ENCODE data around the gene TXNDC8.

DNA sequence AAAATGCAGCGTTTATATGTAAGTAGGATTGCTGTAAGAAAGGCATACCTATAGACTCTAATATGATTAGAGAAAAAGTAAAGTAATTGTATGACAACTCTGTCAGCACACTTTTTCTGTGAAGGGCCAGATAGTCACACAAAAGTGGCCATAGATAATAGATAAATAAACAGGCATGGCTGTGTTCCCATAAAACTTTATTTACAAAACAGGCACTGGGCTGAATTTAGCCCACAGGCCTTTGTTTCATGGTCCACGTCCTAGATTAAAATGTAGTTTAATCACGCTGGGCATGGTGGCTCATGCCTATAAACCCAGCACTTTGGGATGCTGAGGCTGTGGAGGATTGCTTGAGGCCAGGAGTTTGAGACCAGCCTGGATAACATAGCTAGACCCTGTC lies 8.7 kb upstream of the TXNDC8 start:
- no peak for TF ChIP-seq ZNF333 (CRISPR knock-in tag; IDR thresholded peaks at IDR 0.05; ENCODE audit: borderline replicate concordance)
- no peak for TF ChIP-seq POLR2A (IDR thresholded peaks at IDR 0.05; ENCODE audit: insufficient read depth in 1 of 2, low read depth in 2 of 2, low read length in 2 of 2)
- TF ChIP-seq, protein P1, sequence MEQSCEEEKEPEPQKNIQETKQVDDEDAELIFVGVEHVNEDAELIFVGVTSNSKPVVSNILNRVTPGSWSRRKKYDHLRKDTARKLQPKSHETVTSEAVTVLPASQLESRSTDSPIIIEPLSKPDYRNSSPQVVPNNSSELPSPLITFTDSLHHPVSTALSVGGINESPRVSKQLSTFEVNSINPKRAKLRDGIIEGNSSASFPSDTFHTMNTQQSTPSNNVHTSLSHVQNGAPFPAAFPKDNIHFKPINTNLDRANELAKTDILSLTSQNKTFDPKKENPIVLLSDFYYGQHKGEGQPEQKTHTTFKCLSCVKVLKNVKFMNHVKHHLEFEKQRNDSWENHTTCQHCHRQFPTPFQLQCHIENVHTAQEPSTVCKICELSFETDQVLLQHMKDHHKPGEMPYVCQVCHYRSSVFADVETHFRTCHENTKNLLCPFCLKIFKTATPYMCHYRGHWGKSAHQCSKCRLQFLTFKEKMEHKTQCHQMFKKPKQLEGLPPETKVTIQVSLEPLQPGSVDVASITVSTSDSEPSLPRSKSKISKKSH (CRISPR knock-in tag; IDR thresholded peaks at IDR 0.05; ENCODE audit: borderline replicate concordance), result no peak
- TF ChIP-seq ZNF205 (CRISPR knock-in tag; IDR thresholded peaks at IDR 0.05), result no peak
- TF ChIP-seq, protein P2, sequence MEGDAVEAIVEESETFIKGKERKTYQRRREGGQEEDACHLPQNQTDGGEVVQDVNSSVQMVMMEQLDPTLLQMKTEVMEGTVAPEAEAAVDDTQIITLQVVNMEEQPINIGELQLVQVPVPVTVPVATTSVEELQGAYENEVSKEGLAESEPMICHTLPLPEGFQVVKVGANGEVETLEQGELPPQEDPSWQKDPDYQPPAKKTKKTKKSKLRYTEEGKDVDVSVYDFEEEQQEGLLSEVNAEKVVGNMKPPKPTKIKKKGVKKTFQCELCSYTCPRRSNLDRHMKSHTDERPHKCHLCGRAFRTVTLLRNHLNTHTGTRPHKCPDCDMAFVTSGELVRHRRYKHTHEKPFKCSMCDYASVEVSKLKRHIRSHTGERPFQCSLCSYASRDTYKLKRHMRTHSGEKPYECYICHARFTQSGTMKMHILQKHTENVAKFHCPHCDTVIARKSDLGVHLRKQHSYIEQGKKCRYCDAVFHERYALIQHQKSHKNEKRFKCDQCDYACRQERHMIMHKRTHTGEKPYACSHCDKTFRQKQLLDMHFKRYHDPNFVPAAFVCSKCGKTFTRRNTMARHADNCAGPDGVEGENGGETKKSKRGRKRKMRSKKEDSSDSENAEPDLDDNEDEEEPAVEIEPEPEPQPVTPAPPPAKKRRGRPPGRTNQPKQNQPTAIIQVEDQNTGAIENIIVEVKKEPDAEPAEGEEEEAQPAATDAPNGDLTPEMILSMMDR (CRISPR knock-in tag; IDR thresholded peaks at IDR 0.05), result no peak
- TF ChIP-seq KDM2A (CRISPR knock-in tag; IDR thresholded peaks at IDR 0.05; ENCODE audit: borderline replicate concordance, low read depth), result no peak
- TF ChIP-seq, protein P3, sequence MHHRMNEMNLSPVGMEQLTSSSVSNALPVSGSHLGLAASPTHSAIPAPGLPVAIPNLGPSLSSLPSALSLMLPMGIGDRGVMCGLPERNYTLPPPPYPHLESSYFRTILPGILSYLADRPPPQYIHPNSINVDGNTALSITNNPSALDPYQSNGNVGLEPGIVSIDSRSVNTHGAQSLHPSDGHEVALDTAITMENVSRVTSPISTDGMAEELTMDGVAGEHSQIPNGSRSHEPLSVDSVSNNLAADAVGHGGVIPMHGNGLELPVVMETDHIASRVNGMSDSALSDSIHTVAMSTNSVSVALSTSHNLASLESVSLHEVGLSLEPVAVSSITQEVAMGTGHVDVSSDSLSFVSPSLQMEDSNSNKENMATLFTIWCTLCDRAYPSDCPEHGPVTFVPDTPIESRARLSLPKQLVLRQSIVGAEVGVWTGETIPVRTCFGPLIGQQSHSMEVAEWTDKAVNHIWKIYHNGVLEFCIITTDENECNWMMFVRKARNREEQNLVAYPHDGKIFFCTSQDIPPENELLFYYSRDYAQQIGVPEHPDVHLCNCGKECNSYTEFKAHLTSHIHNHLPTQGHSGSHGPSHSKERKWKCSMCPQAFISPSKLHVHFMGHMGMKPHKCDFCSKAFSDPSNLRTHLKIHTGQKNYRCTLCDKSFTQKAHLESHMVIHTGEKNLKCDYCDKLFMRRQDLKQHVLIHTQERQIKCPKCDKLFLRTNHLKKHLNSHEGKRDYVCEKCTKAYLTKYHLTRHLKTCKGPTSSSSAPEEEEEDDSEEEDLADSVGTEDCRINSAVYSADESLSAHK (CRISPR knock-in tag; IDR thresholded peaks at IDR 0.05; ENCODE audit: borderline replicate concordance), result no peak
- TF ChIP-seq, protein P4, sequence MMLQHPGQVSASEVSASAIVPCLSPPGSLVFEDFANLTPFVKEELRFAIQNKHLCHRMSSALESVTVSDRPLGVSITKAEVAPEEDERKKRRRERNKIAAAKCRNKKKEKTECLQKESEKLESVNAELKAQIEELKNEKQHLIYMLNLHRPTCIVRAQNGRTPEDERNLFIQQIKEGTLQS (CRISPR knock-in tag; IDR thresholded peaks at IDR 0.05), result no peak
- no peak for TF ChIP-seq STAT5B (CRISPR knock-in tag; IDR thresholded peaks at IDR 0.05)
- no peak for TF ChIP-seq ZNF335 (CRISPR knock-in tag; IDR thresholded peaks at IDR 0.05)
- TF ChIP-seq, protein P5, sequence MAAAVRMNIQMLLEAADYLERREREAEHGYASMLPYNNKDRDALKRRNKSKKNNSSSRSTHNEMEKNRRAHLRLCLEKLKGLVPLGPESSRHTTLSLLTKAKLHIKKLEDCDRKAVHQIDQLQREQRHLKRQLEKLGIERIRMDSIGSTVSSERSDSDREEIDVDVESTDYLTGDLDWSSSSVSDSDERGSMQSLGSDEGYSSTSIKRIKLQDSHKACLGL (CRISPR knock-in tag; IDR thresholded peaks at IDR 0.05), result no peak

All from HepG2 (cell line).